NCI-H226 (cell line): Measurements from ENCODE around the gene AAMP.
A peak's percentile ranks its signal among the peaks of the same experiment; 100 is the strongest.

ENCODE experiments used
- DNase-seq: peaks from one replicate; pipeline ENCODE4 v3.0.0-alpha.2; 2015

AAMP gene

DNA sequence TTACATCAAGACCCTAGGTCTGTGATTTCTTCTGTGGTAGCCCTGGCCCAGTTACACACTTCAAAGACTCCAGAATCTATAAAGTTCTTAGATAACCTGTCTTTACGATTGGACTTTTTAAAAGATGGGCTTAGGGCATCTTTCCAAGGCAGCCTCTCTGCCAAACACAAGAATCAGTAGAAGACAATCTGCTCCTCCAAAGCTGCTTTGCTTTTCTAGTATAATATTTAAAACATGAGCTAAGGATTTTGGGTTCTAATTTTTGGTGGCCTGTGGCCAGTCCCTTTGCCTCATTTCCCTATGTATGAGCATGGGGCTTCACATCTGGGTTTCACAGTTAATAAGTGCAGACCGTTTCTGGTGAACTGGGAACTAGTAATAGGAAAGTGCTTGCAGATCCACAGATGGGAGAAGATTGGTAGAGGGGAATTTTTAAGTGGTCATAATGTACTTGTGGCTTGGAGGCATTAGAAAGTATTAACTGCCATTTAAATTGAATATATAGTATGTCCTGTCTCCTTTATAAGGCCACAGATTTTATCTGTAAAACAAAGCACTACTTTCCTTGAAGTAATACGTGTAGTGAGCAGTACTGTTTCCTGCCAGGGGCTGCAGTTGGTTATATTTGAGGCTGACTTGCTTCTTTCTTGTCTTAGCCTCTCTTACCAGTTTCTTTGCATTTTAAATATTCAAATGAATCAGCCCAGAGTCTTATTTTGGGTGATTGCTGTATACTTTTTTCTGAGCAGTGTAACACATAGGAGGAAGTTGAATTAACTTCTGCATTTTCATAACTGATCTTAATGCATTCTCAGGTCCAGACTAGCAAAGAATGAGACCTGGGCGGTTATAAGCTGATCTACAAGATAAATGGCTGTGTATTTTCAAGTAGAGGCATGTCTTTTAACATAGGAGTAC lies 51.4 kb downstream of the AAMP start:
- no peak for DNase-seq

DNA sequence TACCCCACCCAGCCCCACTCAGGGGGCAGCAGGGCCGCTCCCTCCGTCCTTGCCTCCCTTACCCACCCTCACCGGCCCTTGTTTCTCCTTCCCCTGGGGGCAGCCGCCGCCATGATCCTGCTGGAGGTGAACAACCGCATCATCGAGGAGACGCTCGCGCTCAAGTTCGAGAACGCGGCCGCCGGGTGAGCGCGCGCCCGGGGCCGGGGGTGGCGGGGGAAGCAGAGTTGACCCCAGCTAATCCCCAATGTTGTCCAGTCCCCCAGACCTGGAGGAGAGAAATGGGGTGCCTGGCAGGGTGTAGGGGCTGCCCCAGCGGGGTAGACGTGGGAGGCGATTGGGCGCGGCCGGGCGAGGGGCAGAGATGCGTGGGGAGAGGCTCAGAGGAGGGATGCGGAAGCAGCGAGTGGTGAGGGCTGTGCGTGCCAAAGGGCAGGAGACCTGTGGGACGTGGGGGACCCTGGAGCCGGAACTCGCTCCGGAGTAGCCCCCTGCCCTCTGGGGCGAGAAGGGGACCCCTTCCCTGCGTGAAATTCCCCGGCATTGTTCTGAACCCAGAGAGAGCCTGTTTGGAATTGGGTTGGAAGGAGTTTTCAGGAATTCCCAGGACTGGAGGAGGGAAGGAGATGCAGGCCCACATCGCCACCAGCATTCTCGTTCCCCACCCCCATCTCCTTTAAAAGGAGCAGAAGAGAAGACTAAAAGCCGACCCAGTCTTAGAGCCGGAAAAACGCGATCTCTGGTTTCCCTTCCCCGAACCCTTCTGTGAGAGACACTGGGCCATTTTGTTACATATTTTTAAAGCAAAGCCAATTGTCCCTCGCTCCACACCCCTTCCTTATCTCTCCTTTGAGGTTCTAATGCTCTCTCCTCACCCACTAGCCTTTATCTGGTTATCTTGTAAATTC lies 52.3 kb downstream of the AAMP start:
- no peak for DNase-seq

DNA sequence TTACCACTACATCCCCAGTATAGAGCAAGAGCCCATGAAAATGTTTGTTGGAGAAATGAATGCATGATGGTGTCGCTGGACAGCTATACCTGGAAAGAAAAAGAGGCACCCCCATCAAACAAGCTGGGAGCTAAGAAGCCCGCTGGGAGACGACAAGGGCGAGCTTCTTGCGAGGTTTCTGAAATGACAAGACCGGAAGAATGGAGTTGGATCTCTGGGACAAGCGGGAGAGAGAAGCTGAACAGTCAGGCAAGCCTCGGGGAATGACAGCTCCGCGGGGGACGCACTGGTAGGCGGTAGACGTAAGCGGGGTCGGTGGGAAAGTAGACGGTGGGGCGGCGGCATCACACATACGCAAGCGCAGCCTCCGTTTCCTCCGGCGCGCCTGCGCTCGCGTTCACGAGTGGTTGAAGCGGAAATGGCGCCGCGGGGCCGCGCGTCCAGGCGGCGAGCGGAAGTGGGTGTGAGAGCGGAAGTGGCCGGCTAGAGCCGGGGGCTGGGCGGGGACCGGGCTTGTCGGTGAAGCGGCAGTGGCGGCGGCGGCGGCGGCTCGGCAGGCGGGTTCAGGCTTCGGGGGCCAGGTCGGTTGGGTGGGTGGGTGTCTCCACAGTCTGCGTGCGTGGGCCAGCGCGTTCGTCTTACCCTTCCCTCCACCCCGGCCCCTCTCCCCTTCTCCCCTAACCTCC lies 53.1 kb downstream of the AAMP start, which contains the start of gene ARPC2:
ARPC2 (plus strand) TSS at position 516 of the 686 bp plus-strand sequence. CDS start 282 bp downstream, outside the sequence.
- DNase-seq: peak; percentile 76

DNA sequence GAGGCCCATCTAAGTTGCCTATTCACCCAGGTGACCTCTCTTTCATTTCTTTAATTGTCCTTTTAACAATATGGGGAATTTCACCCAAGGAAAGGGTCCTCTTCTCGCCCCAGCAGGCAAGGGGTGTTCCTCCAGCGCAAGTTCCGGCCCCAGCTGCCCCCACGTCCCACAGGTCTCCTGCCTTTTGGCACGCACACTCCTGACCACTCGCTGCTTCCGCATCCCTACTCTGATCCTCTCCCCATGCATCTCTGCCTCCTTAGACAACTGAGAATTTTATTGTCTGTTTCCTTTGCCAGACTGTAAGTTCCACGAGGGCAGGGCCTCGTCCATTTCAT lies 53.6 kb downstream of the AAMP start:
- no peak for DNase-seq
